CD4-positive, alpha-beta memory T cell (primary cell): ENCODE data around the gene SLC38A7. TPM values are rescaled to one million over a fixed set of nuclear protein-coding genes. Genes with fewer than 3 reads are reported as not detected.

Experiments
- CTCF ChIA-PET: fragments of 350-600 bp; sonication (Branson Sonifier 250); formaldehyde crosslinking; loops from one replicate; lab custom pipeline; 2021; ENCODE audit warnings: inconsistent platforms; ENCODE audit not compliant: partially characterized antibody; lab: Charles Lee
- POLR2A ChIA-PET: fragments of 350-600 bp; sonication (Branson Sonifier 250); formaldehyde crosslinking; loops from one replicate; lab custom pipeline; 2021; ENCODE audit not compliant: partially characterized antibody; lab: Charles Lee
- DNase-seq, 5 donors: peaks; one replicate each; pipeline versions ENCODE4 v3.0.0 to v3.0.0-alpha.2; 2020 to 2022; ENCODE audit warnings: mixed read lengths in 1 of 5
- H3K27ac ChIP-seq: one replicate; pipeline ENCODE4 v1.7.0; 2013; ENCODE audit warnings: low read depth, low read length
- H3K27me3 ChIP-seq: 2 replicates; pipeline ENCODE4 v1.7.0; 2013; ENCODE audit warnings: mild to moderate bottlenecking, low read length, moderate library complexity; ENCODE audit not compliant: insufficient read depth
- H3K36me3 ChIP-seq: 2 replicates; pipeline ENCODE4 v1.7.0; 2013; ENCODE audit warnings: mild to moderate bottlenecking, low read length, moderate library complexity; ENCODE audit not compliant: insufficient read depth
- H3K4me1 ChIP-seq: 2 replicates; pipeline ENCODE4 v1.7.0; 2013; ENCODE audit warnings: mild to moderate bottlenecking, low read length, moderate library complexity; ENCODE audit not compliant: insufficient read depth
- H3K4me3 ChIP-seq, 2 donors: one replicate each; pipeline ENCODE4 v1.7.0; 2013; ENCODE audit warnings: low read length in 2 of 2, mild to moderate bottlenecking in 1 of 2
- H3K9me3 ChIP-seq, 2 donors: one replicate each; pipeline ENCODE4 v1.7.0; 2013; ENCODE audit warnings: low read length in 2 of 2, control low read depth in 1 of 2; ENCODE audit not compliant: control insufficient read depth in 1 of 2
- H3K27ac Mint-ChIP-seq, 7 donors: one replicate each; pipeline ENCODE4 v1.8.0; 2020 to 2021; ENCODE audit warnings: mixed read lengths in 7 of 7, mild to moderate bottlenecking in 6 of 7, inconsistent platforms in 3 of 7, moderate library complexity in 3 of 7
- H3K27me3 Mint-ChIP-seq, 2 donors: one replicate each; pipeline ENCODE4 v1.8.0; 2020 to 2021; ENCODE audit warnings: mixed read lengths in 2 of 2
- H3K36me3 Mint-ChIP-seq, 2 donors: one replicate each; pipeline ENCODE4 v1.8.0; 2020 to 2021; ENCODE audit warnings: mixed read lengths in 2 of 2, inconsistent platforms in 1 of 2, mild to moderate bottlenecking in 1 of 2
- H3K4me1 Mint-ChIP-seq, 4 donors: one replicate each; pipeline ENCODE4 v1.8.0; 2020 to 2021; ENCODE audit warnings: mixed read lengths in 4 of 4, mild to moderate bottlenecking in 1 of 4
- H3K4me3 Mint-ChIP-seq, 8 donors: one replicate each; pipeline ENCODE4 v1.8.0; 2020 to 2021; ENCODE audit warnings: mixed read lengths in 8 of 8, mild to moderate bottlenecking in 7 of 8, moderate library complexity in 6 of 8, inconsistent platforms in 3 of 8
- H3K9me3 Mint-ChIP-seq, 8 donors: one replicate each; pipeline ENCODE4 v1.8.0; 2020 to 2021; ENCODE audit warnings: mixed read lengths in 8 of 8, mild to moderate bottlenecking in 5 of 8, inconsistent platforms in 3 of 8, moderate library complexity in 1 of 8
- intact Hi-C: fragments of 100-400 bp; cut with micrococcal nuclease; formaldehyde crosslinking; loops from one replicate; pipeline ENCODE4 v1.15.1; 2023
- polyA plus RNA-seq, 2 donors: library from polyadenylated mRNA; unstranded; fragments of 300-500 nt; fragmentation: Illumina TruSeq; gene quantifications; one replicate each; pipeline ENCODE4 v1.2.3, GENCODE V29; 2021
- total RNA-seq, 2 experiments: library from RNA; stranded (reverse); gene quantifications; one replicate each; pipeline ENCODE4 v1.2.3, GENCODE V29; 2021

SLC38A7 gene
- total and polyA plus RNA-seq, 4 experiments from 2014 or later = 3.5 to 13.8 (median 9.1) TPM

DNA sequence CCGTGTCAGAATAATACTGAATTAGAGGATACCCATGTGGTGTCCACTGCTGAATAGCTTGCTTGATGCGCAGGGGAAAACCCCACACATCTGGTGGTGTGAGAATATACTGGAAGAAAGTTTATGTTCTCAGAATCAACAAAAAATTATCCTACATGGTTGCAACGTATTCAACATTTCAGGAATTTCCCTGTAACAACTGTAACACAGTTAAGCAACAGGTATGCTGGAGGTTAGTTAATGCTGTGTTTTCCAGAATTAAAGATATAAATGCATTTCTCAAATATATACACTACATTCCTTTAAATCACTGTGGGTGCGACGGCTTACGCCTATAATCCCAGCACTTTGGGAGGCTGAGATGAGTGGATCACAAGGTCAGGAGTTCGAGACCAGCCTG lies 60.4 kb downstream of the SLC38A7 start:
- no peaks in the 10 kb centered on the region for H3K9me3 Mint-ChIP-seq
- ChIA-PET CTCF (no interaction called here), POLR2A (no interaction called here)
- no peak overlapping the region for H3K4me3 Mint-ChIP-seq
- intact Hi-C loops = loop anchor here (10.0 kb wide), 1 partner anchor 59 kb away; no protein-coding TSS in a partner anchor
- Histone ChIP-seq H3K27ac (no peak overlapping the region), H3K4me1 (peaks cover 38% of the 10 kb centered on the region), H3K36me3 (peaks cover 26% of the 10 kb centered on the region), H3K9me3 (no peaks in the 10 kb centered on the region), H3K27me3 (no peaks in the 10 kb centered on the region), H3K4me3 (no peak overlapping the region)
- H3K36me3 Mint-ChIP-seq = peaks cover 11 to 55% of the 10 kb centered on the region in 2 donors
- H3K27ac Mint-ChIP-seq = peak overlapping the region in 1 of 7 donors; percentile 7
- H3K27me3 Mint-ChIP-seq = no peaks in the 10 kb centered on the region
- H3K4me1 Mint-ChIP-seq = peaks cover 28 to 61% (median 43%) of the 10 kb centered on the region in 4 donors
- DNase-seq = no peak

DNA sequence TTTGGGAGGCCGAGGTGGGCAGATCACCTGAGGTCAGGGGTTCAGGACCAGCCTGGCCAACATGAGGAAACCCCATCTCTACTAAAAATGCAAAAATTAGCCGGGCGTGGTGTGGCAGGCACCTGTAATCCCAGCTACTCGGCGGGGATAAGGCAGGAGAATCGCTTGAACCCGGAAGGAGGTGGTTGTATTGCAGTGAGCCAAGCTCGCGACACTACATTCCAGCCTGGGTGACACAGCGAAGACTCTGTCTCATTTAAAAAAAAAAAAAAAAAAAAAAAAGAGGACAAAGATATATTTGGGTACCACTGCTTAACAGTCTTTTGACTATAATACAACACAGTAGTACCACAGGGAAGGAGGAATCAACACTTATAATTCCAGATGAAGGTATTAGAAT lies 64.2 kb downstream of the SLC38A7 start:
- H3K36me3 Mint-ChIP-seq = peaks cover 19 to 57% of the 10 kb centered on the region in 2 donors
- intact Hi-C loops = loop anchor here (10.0 kb wide), 1 partner anchor 56 kb away; no protein-coding TSS in a partner anchor
- H3K27ac ChIP-seq = no peak overlapping the region
- peaks cover 34% of the 10 kb centered on the region for H3K36me3 ChIP-seq
- no peaks in the 10 kb centered on the region for H3K9me3 Mint-ChIP-seq
- peaks cover 23% of the 10 kb centered on the region for H3K4me1 ChIP-seq
- no peak overlapping the region for H3K4me3 Mint-ChIP-seq
- no peaks in the 10 kb centered on the region for H3K9me3 ChIP-seq
- POLR2A ChIA-PET = no interaction called here
- DNase-seq = no peak
- CTCF ChIA-PET = no interaction called here
- H3K27ac Mint-ChIP-seq = peak overlapping the region in 1 of 7 donors; percentile 37
- no peaks in the 10 kb centered on the region for H3K27me3 ChIP-seq
- H3K27me3 Mint-ChIP-seq = no peaks in the 10 kb centered on the region
- H3K4me3 ChIP-seq = no peak overlapping the region
- H3K4me1 Mint-ChIP-seq = peaks cover 22 to 51% (median 36%) of the 10 kb centered on the region in 4 donors

DNA sequence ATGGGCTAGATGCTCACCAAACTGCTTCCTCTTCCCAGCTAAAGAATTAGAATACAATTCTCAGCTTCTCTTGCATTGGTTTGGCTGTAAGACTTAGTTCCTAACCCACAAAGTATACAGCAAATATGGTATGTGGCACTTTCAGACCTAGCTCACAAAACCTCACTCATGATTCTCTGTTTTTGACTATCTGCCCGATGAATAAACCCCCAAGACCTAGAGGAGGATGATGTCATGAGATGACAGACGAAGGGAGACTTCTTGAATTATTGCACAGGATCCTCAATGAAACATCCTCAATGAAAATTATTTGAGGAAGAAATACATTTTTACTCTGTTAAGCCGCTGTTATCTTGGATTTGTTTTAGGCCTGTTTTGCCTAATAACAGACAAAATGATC lies 69.3 kb downstream of the SLC38A7 start:
- H3K27me3 Mint-ChIP-seq = no peaks in the 10 kb centered on the region
- Histone ChIP-seq H3K36me3 (peaks cover 16% of the 10 kb centered on the region), H3K27ac (no peak overlapping the region), H3K4me3 (no peak overlapping the region), H3K27me3 (no peaks in the 10 kb centered on the region), H3K4me1 (peaks cover 13% of the 10 kb centered on the region), H3K9me3 (no peaks in the 10 kb centered on the region)
- CTCF ChIA-PET = interaction anchor here (1.0 kb wide), 1 partner anchor 8 kb away, joined by 3 read pairs; no protein-coding TSS in a partner anchor
- H3K9me3 Mint-ChIP-seq = no peaks in the 10 kb centered on the region
- peaks cover 21 to 34% of the 10 kb centered on the region in 2 donors for H3K36me3 Mint-ChIP-seq
- peaks cover 25 to 46% (median 38%) of the 10 kb centered on the region in 4 donors for H3K4me1 Mint-ChIP-seq
- intact Hi-C loops = no loop called here
- DNase-seq = no peak
- POLR2A ChIA-PET = interaction anchor here (1.0 kb wide), 1 partner anchor 13 kb away, joined by 3 read pairs; no protein-coding TSS in a partner anchor
- peak overlapping the region in 4 of 7 donors; percentile 18 to 86 (median 76) for H3K27ac Mint-ChIP-seq
- no peak overlapping the region for H3K4me3 Mint-ChIP-seq

Other genes with a start within 250 kb of the SLC38A7 start
- gene NDRG4, start 184.6 kb downstream of the SLC38A7 start, total RNA-seq = 1 to 10 TPM; 1.3 TPM
- under 1 TPM in 1 of 2 donors, not detected in 1; 0.22 TPM for gene NDRG4, start 184.6 kb downstream of the SLC38A7 start, polyA plus RNA-seq
- gene SETD6, start 169.3 kb downstream of the SLC38A7 start, total RNA-seq = 10 to 100 TPM; 34.2 to 38.3 TPM
- 10 to 100 TPM in 1 of 2 donors, 1 to 10 TPM in 1; 6.1 to 13.0 TPM for gene SETD6, start 169.3 kb downstream of the SLC38A7 start, polyA plus RNA-seq
- gene CNOT1, start 54.9 kb downstream of the SLC38A7 start, total RNA-seq = 100 to 1,000 TPM; 251 to 262 TPM
- 100 to 1,000 TPM in 1 of 2 donors, 10 to 100 TPM in 1; 74.9 to 107 TPM for gene CNOT1, start 54.9 kb downstream of the SLC38A7 start, polyA plus RNA-seq
- gene GOT2, start 49.5 kb upstream of the SLC38A7 start, total RNA-seq = 10 to 100 TPM; 37.1 to 42.4 TPM
- 100 to 1,000 TPM in 1 of 2 donors, 10 to 100 TPM in 1; 86.3 to 113 TPM for gene GOT2, start 49.5 kb upstream of the SLC38A7 start, polyA plus RNA-seq